Esophagus muscularis mucosa (tissue), 4 donors: Measurements from ENCODE around the gene GINS2. TPM values are rescaled to one million over a fixed set of nuclear protein-coding genes. Genes with fewer than 3 reads are reported as not detected.
A peak's percentile ranks its signal among the peaks of the same experiment; 100 is the strongest.

Source experiments
- DNase-seq: peaks from one replicate; pipeline ENCODE4 v3.0.0-alpha.2; 2017; ENCODE audit errors: extremely low spot score
- H3K27ac ChIP-seq, 4 donors: fragments of 200-600 bp; sonication (generic); replicated peaks in 1 of 4; 1 replicate in 3 of 4; 2 replicates in 1 of 4; pipeline ENCODE4 v1.5.1; 2016 to 2019; ENCODE audit warnings: mild to moderate bottlenecking in 1 of 4
- H3K27me3 ChIP-seq, 4 donors: fragments of 200-600 bp; sonication (generic); one replicate each; pipeline versions ENCODE4 v1.5.1 to v1.6.0; 2016 to 2019
- H3K36me3 ChIP-seq, 4 donors: fragments of 200-600 bp; sonication (generic); one replicate each; pipeline ENCODE4 v1.5.1; 2016 to 2019
- H3K4me1 ChIP-seq, 4 donors: fragments of 200-600 bp; sonication (generic); one replicate each; pipeline ENCODE4 v1.5.1; 2016 to 2019
- H3K4me3 ChIP-seq, 4 donors: fragments of 200-600 bp; sonication (generic); 1 replicate in 2 of 4; 2 replicates in 2 of 4; pipeline ENCODE4 v1.5.1; 2016 to 2019; ENCODE audit warnings: mild to moderate bottlenecking in 4 of 4, moderate library complexity in 1 of 4
- H3K9me3 ChIP-seq, 4 donors: fragments of 200-600 bp; sonication (generic); 1 replicate in 3 of 4; 2 replicates in 1 of 4; pipeline ENCODE4 v1.5.1; 2016 to 2019
- CTCF ChIP-seq, 3 experiments: fragments of 200-600 bp in 2 of 3; fragments of 450-650 bp in 1 of 3; sonication (generic) in 2 of 3; IDR thresholded peaks; one replicate each; pipeline ENCODE4 v1.5.1; 2017 to 2019; ENCODE audit warnings: antibody characterized with exemption in 3 of 3, mild to moderate bottlenecking in 2 of 3, moderate library complexity in 1 of 3
- EP300 ChIP-seq: sonication (generic); formaldehyde crosslinking; IDR thresholded peaks from one replicate; pipeline ENCODE4 v1.6.1; 2017; ENCODE audit warnings: antibody characterized with exemption
- POLR2A ChIP-seq: fragments of 450-650 bp; IDR thresholded peaks from one replicate; pipeline ENCODE4 v1.6.1; 2017; ENCODE audit warnings: antibody characterized with exemption, moderate library complexity, mild to moderate bottlenecking, low read depth
- POLR2AphosphoS5 ChIP-seq, 2 donors: sonication (generic); formaldehyde crosslinking; IDR thresholded peaks; one replicate each; pipeline ENCODE4 v1.6.1; 2017; ENCODE audit warnings: antibody characterized with exemption in 2 of 2
- WGBS: methylation state at CpG from one replicate; pipeline ENCODE4 v1.1.5; 2018; 5-methylcytosine and 5-hydroxymethylcytosine counted together
- intact Hi-C: fragments of 100-400 bp; cut with DNase I; formaldehyde crosslinking; loops from one replicate; pipeline ENCODE4 v1.15.1; 2023
- total RNA-seq, 4 donors: library from RNA; depleted of rRNA; stranded (reverse); fragments of >200 nt; gene quantifications; one replicate each; pipeline versions ENCODE4 v1.1.0 to v1.2.1, GENCODE V29; 2016

GINS2 gene
- total RNA-seq, 4 donors from 2014 or later = 0.17 to 0.84 TPM; not detected in 2

- WGBS = 35% methylated on average over 14 of the region's 42 CpGs
- Histone ChIP-seq H3K36me3 (peaks cover 4 to 51% (median 42%) of the 10 kb centered on the region in 4 donors), H3K9me3 (no peaks in the 10 kb centered on the region), H3K4me3 (no peak overlapping the region), H3K27ac (peak overlapping the region; percentile 76 to 92 (median 90)), H3K27me3 (no peaks in the 10 kb centered on the region), H3K4me1 (peaks cover 25 to 47% (median 41%) of the 10 kb centered on the region in 4 donors)
- DNase-seq = no peak
- TF ChIP-seq POLR2A = no peak
- TF ChIP-seq POLR2AphosphoS5 (IDR thresholded peaks at IDR 0.05) = no peak
- no peak for TF ChIP-seq CTCF (IDR thresholded peaks at IDR 0.05)
- no peak for TF ChIP-seq EP300
- intact Hi-C loops = no loop called here
Observed at GRCh38 chr16:85650844-85651628, 37.7 kb downstream of the GINS2 start.

GRCh38 chr16:85650135-85650843 is 38.5 kb downstream of the GINS2 start:
- H3K4me1 ChIP-seq = peaks cover 25 to 47% (median 41%) of the 10 kb centered on the region in 4 donors
- WGBS = 87% methylated on average over 22 of the region's 39 CpGs

GRCh38 chr16:85649411-85650134 is 39.2 kb downstream of the GINS2 start:
- no peak overlapping the region for H3K4me3 ChIP-seq
- no peak for DNase-seq
- no peak for TF ChIP-seq POLR2A
- TF ChIP-seq EP300 = no peak
- no peak overlapping the region for H3K27ac ChIP-seq
- WGBS = 84% methylated on average over 9 of the region's 16 CpGs
- H3K4me1 ChIP-seq = peaks cover 25 to 45% (median 41%) of the 10 kb centered on the region in 4 donors
- intact Hi-C loops = no loop called here
- peaks cover 0 to 36% (median 27%) of the 10 kb centered on the region in 4 donors for H3K36me3 ChIP-seq
- H3K9me3 ChIP-seq = no peaks in the 10 kb centered on the region
- H3K27me3 ChIP-seq = no peaks in the 10 kb centered on the region

More at GRCh38 chr16:85650135-85650843, 38.5 kb downstream of the GINS2 start:
- intact Hi-C loops = no loop called here
- peak overlapping the region in 1 of 4 donors; percentile 28 for H3K27ac ChIP-seq
- H3K9me3 ChIP-seq = no peaks in the 10 kb centered on the region
- DNase-seq = no peak
- TF ChIP-seq CTCF (IDR thresholded peaks at IDR 0.05) (no peak), POLR2AphosphoS5 (IDR thresholded peaks at IDR 0.05) (no peak), POLR2A (no peak), EP300 (no peak)
- no peak overlapping the region for H3K4me3 ChIP-seq
- no peaks in the 10 kb centered on the region for H3K27me3 ChIP-seq
- H3K36me3 ChIP-seq = peaks cover 0 to 43% (median 34%) of the 10 kb centered on the region in 4 donors

GRCh38 chr16:85648805-85649204 is 39.9 kb downstream of the GINS2 start:
- no peaks in the 10 kb centered on the region for H3K27me3 ChIP-seq
- DNase-seq = no peak
- no peak for TF ChIP-seq POLR2AphosphoS5 (IDR thresholded peaks at IDR 0.05)
- TF ChIP-seq EP300 = no peak
- no peak for TF ChIP-seq CTCF (IDR thresholded peaks at IDR 0.05)
- TF ChIP-seq POLR2A = no peak
- H3K36me3 ChIP-seq = peaks cover 0 to 29% (median 22%) of the 10 kb centered on the region in 4 donors
- no peak overlapping the region for H3K27ac ChIP-seq
- 87% methylated on average over 13 of the region's 14 CpGs for WGBS
- peaks cover 29 to 43% (median 40%) of the 10 kb centered on the region in 4 donors for H3K4me1 ChIP-seq
- H3K9me3 ChIP-seq = no peaks in the 10 kb centered on the region
- intact Hi-C loops = no loop called here
- no peak overlapping the region for H3K4me3 ChIP-seq
